ENCODE measurements around the gene CYP27C1. TPM values are rescaled to one million over a fixed set of nuclear protein-coding genes. Genes with fewer than 3 reads are reported as not detected.

Gene CYP27C1
- total RNA-seq, 1 experiment from 2014 or later = 0.11 TPM

DNA sequence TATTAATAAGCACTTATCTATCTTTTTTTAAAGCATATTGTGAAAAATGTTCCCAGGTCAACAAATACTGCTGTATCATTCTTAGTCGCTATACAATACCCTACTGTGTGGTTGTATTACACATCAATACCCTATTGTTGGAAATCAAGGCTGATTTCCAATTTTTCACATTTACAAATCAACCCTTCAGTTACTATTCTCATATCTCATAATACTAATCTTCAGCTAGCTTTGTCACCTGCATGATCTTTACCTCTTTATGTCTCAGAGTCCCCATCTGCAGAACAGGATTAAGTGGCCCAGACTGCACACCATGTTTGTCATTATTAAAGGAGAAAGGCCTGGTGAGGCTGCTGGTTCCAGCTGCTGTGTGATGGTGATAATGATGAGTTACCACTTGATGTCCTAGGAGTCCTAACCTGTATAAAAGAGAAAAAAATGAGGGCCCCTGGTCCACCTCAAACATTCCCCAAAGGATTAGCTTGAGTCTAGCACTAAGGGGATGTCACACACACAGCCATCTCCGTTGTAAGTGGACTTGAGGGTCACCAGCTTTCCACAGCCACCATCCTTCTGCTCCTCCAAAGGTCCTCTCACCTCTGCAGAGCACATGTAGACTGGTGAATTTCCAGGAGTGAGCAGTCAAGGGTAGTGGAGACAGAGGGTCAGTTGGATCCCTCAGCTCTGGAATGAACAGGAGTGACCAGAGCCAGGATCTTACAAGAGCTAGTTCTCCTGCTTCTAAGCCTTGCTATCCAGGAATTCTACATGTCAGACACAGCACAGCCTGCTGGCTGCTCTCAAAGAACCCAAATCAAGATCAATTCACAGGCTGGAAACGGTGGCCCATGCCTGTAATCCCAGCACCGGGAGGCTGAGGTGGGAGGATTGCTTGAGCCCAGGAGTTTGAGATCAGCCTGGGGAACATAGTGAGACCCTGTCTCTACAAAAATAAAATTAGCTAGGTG is 77.2 kb downstream of the CYP27C1 start:
- Mint-ChIP-seq H3K36me3 (ENCODE audit: insufficient read depth, unreplicated experiment) (peaks cover 5% of the 10 kb centered on the region), H3K4me1 (ENCODE audit: low read depth, unreplicated experiment) (peaks cover 16% of the 10 kb centered on the region), H3K9me3 (ENCODE audit: unreplicated experiment) (peaks cover 13% of the 10 kb centered on the region), H3K27me3 (ENCODE audit: insufficient read depth, unreplicated experiment) (no peaks in the 10 kb centered on the region), H3K27ac (ENCODE audit: unreplicated experiment) (no peak overlapping the region), H3K4me3 (ENCODE audit: unreplicated experiment) (no peak overlapping the region)
- Histone ChIP-seq H3K9me3 (0 out of 2 replicates have a peak, but pooled peaks cover 3% of the 10 kb centered on the region), H3K27me3 (replicated peaks; ENCODE audit: control insufficient read depth, insufficient read depth, low read length) (no peaks in the 10 kb centered on the region), H3K4me3 (ENCODE audit: low read depth, low read length) (no peak overlapping the region), H3K4me1 (no peaks in the 10 kb centered on the region), H3K36me3 (ENCODE audit: control insufficient read depth, insufficient read depth, low read length) (no peaks in the 10 kb centered on the region)
- ChIA-PET POLR2A (no interaction called here), CTCF (interaction anchor here (0.6 to 1.4 kb wide), 3 partner anchors 27 to 75 kb away, joined by 3 to 8 read pairs (median 6); no protein-coding TSS in a partner anchor)
- TF ChIP-seq, protein P1, sequence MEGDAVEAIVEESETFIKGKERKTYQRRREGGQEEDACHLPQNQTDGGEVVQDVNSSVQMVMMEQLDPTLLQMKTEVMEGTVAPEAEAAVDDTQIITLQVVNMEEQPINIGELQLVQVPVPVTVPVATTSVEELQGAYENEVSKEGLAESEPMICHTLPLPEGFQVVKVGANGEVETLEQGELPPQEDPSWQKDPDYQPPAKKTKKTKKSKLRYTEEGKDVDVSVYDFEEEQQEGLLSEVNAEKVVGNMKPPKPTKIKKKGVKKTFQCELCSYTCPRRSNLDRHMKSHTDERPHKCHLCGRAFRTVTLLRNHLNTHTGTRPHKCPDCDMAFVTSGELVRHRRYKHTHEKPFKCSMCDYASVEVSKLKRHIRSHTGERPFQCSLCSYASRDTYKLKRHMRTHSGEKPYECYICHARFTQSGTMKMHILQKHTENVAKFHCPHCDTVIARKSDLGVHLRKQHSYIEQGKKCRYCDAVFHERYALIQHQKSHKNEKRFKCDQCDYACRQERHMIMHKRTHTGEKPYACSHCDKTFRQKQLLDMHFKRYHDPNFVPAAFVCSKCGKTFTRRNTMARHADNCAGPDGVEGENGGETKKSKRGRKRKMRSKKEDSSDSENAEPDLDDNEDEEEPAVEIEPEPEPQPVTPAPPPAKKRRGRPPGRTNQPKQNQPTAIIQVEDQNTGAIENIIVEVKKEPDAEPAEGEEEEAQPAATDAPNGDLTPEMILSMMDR (IDR thresholded peaks at IDR 0.05; ENCODE audit: insufficient read depth in 1 of 2, low read depth in 1 of 2, low read length in 1 of 2, severe bottlenecking in 1 of 2, unreplicated experiment in 1 of 2) = no peak
- no TSS peak for BruUV-seq (replicated peaks)
- DNase-seq = no peak
- intact Hi-C loops (cut with micrococcal nuclease; ENCODE audit: unreplicated experiment) = loop anchor here (1.0 kb wide), 1 partner anchor 75 kb away; no protein-coding TSS in a partner anchor

DNA sequence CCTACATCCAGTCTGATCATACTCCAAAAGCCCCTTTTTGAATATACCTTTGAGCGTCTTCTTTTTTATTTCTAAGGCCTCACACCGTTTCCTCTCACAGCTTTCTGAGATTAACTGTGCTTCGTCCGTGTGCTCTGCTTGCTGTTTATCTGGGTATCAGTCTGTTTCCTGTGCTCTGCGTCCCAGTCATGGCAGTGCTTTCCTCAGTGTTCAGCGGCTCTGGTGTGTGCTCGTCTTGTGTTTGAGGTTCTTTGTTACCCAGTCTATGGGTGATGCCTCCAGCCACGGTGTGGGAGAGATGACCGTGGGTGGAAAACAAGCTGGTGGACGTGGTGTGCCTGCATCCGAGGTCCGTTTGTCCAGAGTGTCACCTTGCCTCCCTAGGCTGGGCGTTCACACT is 79.6 kb downstream of the CYP27C1 start:
- intact Hi-C loops (cut with micrococcal nuclease; ENCODE audit: unreplicated experiment) = no loop called here
- peaks cover 13% of the 10 kb centered on the region for H3K9me3 Mint-ChIP-seq (ENCODE audit: unreplicated experiment)

DNA sequence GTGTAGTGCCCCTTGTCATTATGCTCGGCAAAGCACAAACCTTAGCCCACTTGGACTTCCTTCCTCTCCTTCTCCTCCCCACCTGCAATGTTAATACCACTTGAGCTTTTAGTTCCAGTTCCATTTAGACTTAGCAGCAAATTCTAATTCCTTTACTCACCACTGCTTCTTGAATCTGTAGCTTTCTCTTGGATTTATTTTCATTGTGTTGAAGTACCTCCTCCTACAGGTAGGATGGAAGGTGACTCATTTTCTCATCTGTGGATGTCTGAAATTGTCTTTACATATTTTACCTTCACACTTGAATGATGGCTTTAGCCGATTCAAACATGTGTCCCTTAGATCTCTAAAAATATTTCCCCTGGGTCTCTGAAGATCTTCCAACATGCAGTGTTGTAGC is 80.3 kb downstream of the CYP27C1 start:
- DNase-seq = no peak
- intact Hi-C loops (cut with micrococcal nuclease; ENCODE audit: unreplicated experiment) = no loop called here
- Mint-ChIP-seq H3K4me1 (ENCODE audit: low read depth, unreplicated experiment) (peaks cover 16% of the 10 kb centered on the region), H3K36me3 (ENCODE audit: insufficient read depth, unreplicated experiment) (peaks cover 13% of the 10 kb centered on the region), H3K27me3 (ENCODE audit: insufficient read depth, unreplicated experiment) (no peaks in the 10 kb centered on the region), H3K27ac (ENCODE audit: unreplicated experiment) (no peak overlapping the region), H3K9me3 (ENCODE audit: unreplicated experiment) (peaks cover 13% of the 10 kb centered on the region), H3K4me3 (ENCODE audit: unreplicated experiment) (no peak overlapping the region)
- ChIA-PET POLR2A (interaction anchor here (0.6 kb wide), 1 partner anchor 33 kb away, joined by 4 read pairs; the partner anchor contains the start of gene BIN1), CTCF (interaction anchor here (0.5 to 1.8 kb wide), 6 partner anchors 23 to 143 kb away, joined by 3 to 10 read pairs (median 4); no protein-coding TSS in a partner anchor)
- BruUV-seq (replicated peaks) = no TSS peak
- Histone ChIP-seq H3K9me3 (0 out of 2 replicates have a peak, but pooled peaks cover 3% of the 10 kb centered on the region), H3K27me3 (replicated peaks; ENCODE audit: control insufficient read depth, insufficient read depth, low read length) (no peaks in the 10 kb centered on the region), H3K36me3 (ENCODE audit: control insufficient read depth, insufficient read depth, low read length) (0 out of 2 replicates have a peak, but pooled peaks cover 2% of the 10 kb centered on the region), H3K4me1 (peaks cover 11% of the 10 kb centered on the region), H3K4me3 (ENCODE audit: low read depth, low read length) (no peak overlapping the region)
- TF ChIP-seq, protein P1 (IDR thresholded peaks at IDR 0.05; ENCODE audit: insufficient read depth in 1 of 2, low read depth in 1 of 2, low read length in 1 of 2, severe bottlenecking in 1 of 2, unreplicated experiment in 1 of 2) = peak in 1 of 2 experiments; percentile 19

More for the DNA sequence above, 79.6 kb downstream of the CYP27C1 start:
- Histone ChIP-seq H3K4me3 (ENCODE audit: low read depth, low read length) (no peak overlapping the region), H3K9me3 (0 out of 2 replicates have a peak, but pooled peaks cover 3% of the 10 kb centered on the region), H3K4me1 (0 out of 2 replicates have a peak, but pooled peaks cover 4% of the 10 kb centered on the region), H3K27me3 (replicated peaks; ENCODE audit: control insufficient read depth, insufficient read depth, low read length) (no peaks in the 10 kb centered on the region), H3K36me3 (ENCODE audit: control insufficient read depth, insufficient read depth, low read length) (0 out of 2 replicates have a peak, but pooled peaks cover 2% of the 10 kb centered on the region)
- Mint-ChIP-seq H3K36me3 (ENCODE audit: insufficient read depth, unreplicated experiment) (peaks cover 13% of the 10 kb centered on the region), H3K27me3 (ENCODE audit: insufficient read depth, unreplicated experiment) (no peaks in the 10 kb centered on the region), H3K27ac (ENCODE audit: unreplicated experiment) (no peak overlapping the region), H3K4me1 (ENCODE audit: low read depth, unreplicated experiment) (peaks cover 16% of the 10 kb centered on the region), H3K4me3 (ENCODE audit: unreplicated experiment) (no peak overlapping the region)
- DNase-seq = no peak
- no TSS peak for BruUV-seq (replicated peaks)
- TF ChIP-seq, protein P1 (IDR thresholded peaks at IDR 0.05; ENCODE audit: insufficient read depth in 1 of 2, low read depth in 1 of 2, low read length in 1 of 2, severe bottlenecking in 1 of 2, unreplicated experiment in 1 of 2) = no peak
- ChIA-PET POLR2A (no interaction called here), CTCF (interaction anchor here (1.2 to 1.8 kb wide), 3 partner anchors 25 to 144 kb away, joined by 3 to 10 read pairs (median 3); no protein-coding TSS in a partner anchor)

All from Caco-2 (cell line).